CD4-positive, alpha-beta T cell treated with Interleukin-21 for 1 hour (primary cell): Measurements from ENCODE around the gene TRIM46.
"Not testable (repeated sequence)": the region's sequence is repeated elsewhere in the genome, so short reads cannot be mapped to it uniquely, and the experiment has no call there.

Experiments used
- DNase-seq: peaks from one replicate; pipeline ENCODE4 v3.0.0-alpha.2; 2020

TRIM46 gene

DNA sequence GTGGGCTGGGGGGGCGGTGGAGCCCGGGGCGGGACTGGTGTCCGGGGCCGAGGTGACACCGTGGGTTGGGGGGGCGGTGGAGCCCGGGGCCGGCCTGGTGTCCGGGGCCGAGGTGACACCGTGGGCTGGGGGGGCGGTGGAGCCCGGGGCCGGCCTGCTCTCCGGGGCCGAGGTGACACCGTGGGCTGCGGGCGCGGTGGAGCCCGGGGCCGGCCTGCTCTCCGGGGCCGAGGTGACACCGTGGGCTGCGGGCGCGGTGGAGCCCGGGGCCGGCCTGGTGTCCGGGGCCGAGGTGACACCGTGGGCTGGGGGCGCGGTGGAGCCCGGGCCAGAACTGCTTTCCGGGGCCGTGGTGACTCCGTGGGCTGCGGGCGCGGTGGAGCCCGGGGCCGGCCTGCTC lies 16.3 kb downstream of the TRIM46 start:
- not testable (repeated sequence) for DNase-seq

DNA sequence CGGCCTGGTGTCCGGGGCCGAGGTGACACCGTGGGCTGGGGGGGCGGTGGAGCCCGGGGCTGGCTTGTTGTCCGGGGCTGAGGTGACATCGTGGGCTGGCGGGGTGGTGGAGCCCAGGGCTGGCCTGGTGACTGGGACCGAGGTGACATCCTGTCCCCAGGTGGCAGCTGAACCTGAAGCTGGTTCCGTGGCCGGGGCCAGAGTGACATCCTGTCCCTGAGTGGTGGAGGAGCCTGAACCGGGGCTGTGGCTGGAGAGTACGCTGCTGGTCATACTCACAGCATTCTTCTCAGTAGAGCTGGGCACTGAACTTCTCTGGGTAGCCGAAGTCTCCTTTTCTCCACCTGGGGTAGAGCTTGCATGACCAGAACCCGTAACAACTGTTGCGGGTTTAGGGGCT lies 18.3 kb downstream of the TRIM46 start:
- no peak for DNase-seq

DNA sequence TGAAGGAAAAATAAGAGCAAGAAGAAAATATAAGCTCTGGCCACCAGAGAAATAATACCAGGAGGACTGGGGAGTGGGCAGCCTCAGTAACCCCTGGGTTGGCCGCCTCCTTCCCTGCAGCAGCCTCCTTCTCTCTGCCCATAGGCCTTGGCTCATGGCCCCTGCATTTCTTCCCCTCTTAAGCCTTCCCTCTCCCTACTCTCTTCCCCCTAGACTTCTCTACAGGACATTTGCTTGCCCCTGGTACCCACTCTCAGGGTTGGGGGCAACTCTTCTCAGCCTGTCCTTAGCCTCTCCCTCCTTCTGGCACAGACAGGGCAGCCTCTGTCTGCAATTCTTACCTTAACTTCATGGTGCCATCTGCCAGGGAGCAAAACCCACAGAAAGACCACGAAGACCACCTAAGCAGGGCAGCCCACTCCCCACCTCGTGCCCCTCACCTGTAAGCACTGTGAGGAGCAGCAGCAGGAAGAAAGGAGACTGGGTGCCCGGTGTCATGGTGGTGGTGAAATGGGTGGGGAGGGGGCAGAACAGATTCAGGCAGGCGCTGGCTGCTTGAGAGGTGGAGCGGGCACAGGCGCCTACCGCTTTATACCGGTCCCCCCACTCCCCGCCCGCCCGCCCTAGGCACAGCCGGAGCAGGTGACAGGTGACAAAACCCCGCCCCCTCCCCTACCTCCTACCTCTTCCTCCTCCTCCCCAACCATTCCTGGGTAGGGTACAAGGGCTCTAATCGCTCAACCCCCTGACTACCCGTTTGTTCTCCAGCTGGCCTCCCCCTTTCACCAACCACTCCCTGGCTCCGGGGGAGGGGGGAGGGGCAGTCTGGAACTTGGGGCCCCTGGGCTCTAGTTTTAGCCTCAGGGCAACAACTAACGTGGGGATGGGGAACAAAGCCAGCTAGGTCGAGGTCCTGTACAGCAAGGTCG lies 19.0 kb downstream of the TRIM46 start:
- peak; percentile 75 for DNase-seq

DNA sequence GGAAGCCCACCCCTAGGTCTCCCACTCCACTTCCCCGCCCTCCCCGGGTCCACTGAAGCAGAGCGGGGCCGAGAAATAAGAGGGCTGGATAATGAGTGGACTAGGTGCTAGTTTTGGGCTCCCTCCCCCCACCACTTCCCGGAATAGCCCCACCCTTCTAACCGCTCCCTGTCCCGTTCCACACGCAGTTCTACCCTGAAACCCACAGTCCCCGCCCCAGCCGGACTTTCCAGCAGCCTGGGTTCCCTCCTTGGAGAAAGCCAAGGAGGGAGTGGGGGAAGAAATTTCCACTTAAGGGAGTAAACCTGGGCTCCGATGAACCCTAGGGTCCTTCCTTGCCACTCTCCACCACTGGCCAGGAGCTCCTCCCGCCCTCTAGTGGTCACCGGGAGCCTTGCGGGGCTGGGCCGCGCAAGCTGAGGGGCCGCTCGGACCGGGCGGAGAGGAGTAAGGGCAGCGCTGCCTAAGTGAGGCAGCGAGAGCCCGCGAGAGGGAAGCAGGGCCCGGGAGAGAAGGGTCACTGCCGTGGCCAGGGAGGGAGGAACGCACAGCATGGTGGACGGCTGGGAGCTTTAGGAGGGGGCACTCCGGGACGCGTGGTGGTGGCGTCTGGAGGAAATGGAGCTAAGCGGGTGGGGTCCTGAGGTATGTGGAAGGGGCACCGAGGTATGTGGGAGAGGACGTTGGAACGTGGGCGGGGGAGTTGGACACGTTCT lies 19.8 kb downstream of the TRIM46 start:
- peak; percentile 89 for DNase-seq

DNA sequence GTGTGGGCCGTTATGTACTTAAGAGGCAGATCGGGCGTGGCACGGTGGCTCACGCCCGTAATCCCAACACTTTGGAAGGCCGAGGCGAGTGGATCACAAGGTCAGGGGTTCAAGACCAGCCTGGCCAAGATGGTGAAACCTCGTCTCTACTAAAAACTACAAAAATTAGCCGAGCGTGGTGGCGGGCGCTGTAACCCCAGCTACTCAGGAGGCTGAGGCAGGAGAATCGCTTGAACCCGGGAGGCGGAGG lies 20.3 kb downstream of the TRIM46 start:
- DNase-seq = not testable (repeated sequence)

DNA sequence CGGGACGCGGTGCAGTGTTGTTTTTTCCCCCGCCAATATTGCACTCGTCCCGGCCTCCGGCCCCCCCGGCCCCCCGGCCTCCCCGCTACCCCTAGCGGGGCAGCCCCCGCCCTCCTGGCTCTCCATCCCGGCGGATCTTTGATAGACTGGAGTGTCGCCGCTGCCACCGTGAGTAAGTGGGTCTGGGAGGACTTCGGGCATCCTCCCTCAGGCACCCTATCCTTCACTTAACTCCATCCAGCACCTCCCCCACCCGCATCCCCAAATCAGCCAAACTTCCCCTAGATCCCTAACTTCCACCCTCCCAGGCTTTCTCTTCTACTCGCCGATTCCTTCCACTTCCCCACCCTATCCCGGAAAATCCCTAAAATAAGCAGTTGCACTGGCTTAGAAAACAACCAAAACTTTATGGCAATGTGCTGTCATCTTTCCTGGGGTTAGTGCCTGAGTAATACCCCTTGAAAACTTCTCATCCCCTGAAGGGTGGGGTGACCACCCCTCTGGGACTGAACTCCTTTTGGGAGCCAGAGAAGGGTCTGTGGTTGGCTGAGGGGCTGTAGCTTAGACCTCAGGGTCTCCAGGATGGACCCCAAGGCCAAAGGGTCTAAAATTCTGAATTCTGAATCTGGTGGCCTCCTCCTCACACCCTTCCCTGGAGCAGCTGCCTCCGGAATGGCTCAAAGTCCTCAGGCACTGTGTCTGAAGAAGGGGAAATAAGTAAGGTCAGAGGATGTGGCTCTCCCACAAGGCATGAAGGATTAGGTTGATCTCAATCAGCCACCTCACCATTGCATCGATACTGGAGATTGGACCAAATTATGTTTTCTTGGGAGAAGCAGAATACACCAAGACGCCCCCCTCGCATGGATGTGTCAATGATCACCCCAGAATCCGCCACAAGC lies 21.8 kb downstream of the TRIM46 start:
- DNase-seq = no peak

DNA sequence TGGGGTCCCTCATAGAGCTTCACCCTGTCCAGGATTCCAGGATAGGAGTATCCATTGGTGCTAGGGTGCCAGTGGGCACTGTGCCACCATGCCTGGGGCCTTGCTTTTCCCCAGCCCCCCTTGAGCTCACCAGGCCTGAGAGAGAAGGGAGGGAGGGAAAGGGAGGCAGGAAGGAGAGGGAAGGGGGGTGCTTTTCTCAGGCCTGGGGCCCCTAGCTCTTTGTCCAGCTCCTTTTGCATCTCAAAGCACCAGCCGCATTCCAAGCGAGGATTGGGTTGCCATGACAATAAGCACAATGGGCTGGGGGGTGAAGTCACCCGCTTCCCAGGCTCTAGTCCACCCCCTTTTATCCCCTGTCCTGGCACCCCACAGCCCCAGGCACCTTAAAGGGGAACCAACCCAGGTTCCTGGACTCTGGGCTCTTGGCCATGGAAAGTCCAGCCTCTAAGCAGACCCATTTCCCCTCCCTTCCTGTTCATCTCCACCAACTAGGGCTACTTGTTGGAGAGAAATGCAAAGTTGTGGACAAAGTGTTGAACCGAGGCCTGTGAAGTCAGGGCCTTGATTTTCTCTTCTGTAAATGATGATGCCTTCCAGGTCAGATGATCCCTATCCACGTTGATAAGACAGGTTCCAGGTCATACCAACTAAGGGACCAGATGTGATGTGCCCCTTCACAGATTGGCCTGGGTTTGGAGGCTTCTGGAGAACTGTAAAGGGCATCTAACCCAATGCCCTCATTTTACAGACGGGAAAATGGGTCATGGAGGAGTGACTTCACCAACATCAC lies 22.6 kb downstream of the TRIM46 start:
- no peak for DNase-seq

DNA sequence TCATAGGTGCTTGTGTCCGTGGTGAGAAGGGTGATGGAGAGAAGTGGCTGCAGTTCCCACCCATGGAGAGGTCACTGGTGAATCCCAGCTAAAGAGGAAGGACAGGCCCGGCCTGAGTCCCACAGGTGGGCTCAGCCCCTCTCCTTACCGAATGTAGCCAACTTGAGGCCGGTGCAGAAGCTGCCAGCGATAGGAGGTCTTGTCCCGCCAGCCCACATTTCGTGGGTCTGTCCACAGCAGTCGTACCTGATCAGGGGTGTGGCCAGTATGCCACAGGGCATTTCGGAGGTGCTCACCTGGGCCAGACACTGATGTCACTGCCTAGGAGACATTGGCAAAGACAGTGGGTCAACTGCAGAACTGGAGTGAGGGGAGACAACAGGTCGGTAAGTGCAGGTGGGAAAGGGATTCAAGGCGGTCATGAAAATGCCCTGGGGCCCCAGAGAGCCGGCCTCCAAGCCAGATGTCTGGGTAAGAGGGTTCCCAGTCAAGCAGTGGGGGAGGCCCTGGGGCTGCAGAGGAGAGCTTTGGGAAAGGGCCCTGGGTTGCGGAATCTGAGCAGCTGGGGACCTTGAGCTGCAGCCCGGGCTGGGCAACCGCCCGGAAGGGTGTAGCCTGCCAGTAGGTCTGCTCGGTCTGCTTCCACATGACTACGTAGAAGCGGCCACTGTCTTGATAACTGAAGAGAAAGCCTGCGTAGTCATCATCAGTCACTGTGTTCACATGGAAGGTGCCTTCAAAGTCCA lies 23.4 kb downstream of the TRIM46 start:
- no peak for DNase-seq

DNA sequence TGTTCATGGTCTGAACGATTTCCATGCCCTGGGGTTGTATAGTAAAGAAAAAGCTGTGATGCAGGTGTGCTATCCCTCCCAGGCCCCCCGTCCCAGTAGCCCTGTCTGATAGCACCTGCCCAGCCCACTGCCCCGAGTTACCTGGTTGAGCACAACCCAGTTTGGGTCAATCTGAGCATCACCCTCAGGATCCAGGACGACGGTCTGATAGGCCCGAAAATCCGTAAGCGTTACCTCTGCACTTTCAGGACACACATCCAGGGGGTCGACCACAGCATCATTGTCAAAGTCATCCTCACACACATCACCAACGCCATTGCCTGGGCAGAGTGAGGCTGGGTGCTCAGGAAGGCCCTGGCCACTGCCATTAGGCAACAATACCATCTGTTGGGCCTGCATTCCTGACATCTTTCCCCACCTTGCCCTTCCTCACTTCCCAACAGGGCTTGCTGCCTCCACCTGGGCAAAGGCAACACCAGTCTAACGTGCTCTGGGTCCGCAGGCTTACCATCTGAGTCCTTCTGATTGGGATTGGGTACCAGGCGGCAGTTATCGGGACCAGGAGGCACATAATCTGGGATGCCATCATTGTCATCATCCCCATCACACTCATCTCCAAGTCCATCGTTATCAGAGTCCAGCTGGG lies 24.4 kb downstream of the TRIM46 start:
- DNase-seq = no peak

DNA sequence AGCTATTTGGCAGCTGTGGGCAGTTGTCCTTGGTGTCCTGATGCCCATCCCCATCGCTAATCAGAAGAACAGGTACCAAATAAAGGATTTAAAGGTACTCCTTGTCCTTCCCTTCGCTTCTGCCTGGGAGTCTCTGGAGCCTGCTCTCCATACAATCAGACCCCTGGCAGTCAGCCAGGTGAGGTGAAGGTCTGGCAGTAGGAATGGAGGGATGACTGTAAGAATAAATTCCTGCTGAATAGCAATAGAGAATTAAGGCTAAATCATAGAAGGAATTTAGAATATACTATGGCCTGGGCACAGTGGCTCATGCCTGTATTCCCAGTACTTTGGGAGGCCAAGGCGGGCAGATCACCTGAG lies 24.9 kb downstream of the TRIM46 start:
- DNase-seq = no peak

DNA sequence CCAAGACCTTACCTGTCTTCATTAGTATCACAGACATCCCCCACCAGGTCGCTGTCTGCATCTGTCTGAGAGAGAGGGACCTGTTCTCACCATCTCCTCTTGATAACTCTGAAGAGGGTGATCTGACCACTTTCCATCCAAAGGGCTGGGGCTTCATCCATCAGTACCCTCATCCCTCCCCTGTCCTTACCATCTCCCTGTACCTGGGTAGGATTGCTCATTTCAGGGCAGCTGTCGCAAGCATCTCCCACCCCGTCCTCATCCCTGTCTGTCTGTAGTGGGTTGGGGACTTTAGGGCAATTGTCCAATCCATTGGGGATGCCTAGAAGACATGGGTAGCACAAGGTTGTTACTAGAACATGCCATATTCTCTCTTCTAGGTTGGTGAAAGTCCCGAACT lies 26.1 kb downstream of the TRIM46 start:
- no peak for DNase-seq

DNA sequence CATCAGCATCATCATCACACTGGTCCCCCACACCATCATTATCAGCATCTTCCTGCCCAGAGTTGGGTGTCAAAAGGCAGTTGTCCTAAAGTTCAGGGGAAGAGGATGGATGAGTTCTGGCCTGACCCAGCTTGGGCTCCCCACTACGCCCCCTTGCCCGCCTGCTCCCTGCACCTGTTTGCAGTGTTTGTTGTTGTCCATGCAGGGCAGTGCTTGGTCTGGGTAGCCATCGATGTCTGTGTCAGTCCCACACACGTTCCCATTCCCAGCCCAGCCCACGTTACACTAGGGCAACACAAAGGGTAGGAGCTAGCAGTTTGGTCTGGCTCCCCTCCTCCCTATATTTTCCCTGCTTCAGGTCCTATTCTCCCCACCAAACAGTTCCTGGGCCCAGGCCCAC lies 27.3 kb downstream of the TRIM46 start:
- no peak for DNase-seq

DNA sequence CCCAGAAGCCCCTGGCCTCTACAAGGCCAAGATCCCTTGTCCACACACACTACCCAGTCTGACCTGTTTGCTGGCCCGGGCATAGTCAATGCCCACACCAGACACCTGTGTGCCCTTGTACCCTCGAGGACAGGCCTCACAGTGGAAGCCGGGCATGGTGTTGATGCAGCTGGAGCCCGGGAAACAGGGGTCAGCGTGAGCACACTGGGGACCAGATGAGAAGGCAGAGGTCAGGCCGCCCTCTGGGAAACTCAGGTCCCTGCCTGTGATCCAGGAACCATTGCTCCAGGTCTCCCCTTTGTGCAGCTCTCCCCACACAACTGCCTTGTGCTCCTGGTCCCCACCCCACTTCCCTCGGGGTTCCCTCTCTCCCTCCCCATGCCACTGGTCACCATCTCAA lies 28.5 kb downstream of the TRIM46 start:
- no peak for DNase-seq

DNA sequence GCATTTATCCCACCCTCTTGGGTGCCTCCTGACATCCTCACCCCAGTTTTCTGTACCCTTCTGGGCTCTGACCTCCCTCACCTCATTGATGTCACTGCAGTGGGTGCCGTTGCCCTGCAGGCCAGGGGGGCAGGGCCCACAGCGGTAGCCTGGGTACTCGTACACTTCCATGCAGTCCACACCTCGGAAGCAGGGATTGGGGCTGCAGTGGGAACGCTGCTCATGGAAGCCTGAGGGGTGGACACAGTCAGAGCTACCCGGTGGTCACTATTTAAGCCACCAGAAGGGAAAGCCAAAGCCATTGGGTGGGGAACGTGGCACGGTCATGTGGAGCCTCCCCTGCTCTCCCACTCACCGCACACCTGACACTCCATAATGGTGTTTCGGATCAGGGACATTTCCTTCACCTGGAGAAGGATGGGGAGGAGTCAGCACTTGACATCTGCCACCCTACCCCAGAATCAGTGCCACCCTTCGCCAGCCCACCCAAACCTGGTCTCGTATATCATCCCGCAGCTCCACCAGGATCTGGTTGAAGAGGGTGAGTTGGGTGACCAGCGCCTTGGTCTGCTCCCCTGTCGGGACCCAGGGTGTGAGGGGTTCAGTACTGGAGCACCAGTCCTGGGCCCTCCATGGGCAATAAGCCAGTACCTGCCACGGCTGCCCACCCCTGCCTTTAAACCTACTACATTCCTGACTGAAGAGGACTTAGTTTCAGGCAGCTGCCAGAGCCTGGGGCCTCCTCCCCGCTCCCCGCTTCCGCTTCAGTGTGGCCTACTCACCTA lies 29.3 kb downstream of the TRIM46 start:
- DNase-seq = no peak

DNA sequence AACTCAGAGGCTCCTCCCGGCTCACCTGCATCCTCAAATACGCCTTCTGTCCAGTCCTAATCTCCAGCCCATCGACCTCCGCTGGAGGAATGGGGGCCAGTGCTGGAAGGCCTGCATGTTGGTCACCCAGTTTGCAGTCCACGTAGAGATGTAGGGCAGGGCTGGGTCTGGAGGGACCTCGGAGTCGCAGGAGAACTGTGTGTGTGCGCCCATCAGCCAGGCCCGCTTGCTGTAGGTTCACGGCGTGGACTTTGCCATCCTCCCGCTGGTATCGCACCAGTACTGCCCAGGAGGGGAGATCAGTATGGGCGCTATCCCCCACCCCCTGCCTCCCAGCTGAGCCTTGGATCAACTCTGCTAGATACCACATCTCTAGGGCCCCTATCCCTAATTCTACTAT lies 31.4 kb downstream of the TRIM46 start:
- DNase-seq = no peak

DNA sequence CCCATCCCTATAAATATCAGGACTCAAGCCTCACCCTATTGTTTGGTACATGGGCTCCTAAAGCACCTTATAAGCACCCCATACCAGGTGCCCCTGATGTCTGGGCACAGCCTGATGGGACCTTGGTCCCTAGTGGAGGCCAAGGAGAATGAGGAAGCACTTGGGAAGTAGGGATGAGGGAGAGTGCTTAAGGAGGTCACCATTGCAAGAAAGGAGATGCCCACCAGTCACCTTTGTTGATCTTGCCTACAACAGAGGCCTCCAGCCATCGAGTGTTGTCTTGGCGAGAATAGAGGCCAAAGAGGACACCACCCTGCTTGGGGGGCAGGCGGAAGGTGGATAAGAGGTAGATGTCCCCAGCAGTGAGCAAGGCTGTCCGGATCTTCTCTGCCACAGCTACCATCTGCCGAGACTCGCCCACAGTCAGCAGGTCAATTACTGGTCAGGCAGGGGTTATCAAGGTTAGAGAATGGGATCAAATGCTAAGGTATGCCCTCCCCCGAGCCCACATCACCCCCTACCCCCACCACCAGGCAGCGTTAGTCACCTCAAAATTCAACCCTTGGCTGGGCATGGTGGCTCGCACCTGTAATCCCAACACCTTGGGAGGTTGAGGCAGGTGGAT lies 32.4 kb downstream of the TRIM46 start:
- DNase-seq = no peak

DNA sequence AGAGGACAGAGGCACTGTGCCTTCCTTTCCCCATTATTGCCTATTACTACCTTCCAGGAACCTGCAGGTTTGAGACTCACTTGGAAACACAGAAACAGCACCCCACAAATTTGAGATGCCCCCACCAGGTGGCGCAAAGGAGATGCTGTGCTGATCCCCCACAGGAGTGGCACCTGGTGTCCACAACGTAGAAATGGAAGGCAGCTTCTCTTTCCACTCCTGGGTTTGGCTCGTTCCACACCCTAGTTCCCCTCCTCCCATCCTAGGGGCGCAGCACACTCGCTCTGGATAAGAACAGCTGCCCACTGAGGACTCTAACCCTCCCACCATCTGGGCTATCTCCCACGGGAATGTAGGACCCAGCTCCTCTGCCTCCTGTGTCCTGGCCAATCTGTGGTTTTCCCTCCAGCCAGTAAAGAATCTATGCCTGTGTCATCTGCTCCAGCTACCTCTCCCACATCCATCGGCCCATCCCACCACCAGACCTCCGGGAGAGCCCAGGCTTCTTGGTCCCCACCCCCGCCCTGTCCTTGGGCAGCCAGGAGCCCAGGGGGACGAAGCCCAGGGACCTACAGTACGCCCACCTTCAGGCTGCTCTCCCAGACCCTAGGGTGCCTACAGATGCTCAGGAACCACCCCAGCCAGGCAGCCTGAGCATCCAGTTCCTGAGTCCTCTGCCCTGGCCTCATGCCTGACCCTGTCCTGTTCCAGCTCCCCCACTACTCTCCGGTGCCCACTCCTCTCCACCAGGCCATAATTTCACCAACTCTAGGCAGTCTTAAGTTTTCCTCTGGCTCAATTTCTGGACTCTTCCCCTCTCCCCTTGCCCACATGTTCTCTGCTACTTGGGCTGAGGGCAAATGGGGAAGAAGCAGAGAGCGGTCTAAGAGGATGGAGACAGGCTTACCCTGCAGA lies 33.5 kb downstream of the TRIM46 start:
- peak; percentile 93 for DNase-seq

DNA sequence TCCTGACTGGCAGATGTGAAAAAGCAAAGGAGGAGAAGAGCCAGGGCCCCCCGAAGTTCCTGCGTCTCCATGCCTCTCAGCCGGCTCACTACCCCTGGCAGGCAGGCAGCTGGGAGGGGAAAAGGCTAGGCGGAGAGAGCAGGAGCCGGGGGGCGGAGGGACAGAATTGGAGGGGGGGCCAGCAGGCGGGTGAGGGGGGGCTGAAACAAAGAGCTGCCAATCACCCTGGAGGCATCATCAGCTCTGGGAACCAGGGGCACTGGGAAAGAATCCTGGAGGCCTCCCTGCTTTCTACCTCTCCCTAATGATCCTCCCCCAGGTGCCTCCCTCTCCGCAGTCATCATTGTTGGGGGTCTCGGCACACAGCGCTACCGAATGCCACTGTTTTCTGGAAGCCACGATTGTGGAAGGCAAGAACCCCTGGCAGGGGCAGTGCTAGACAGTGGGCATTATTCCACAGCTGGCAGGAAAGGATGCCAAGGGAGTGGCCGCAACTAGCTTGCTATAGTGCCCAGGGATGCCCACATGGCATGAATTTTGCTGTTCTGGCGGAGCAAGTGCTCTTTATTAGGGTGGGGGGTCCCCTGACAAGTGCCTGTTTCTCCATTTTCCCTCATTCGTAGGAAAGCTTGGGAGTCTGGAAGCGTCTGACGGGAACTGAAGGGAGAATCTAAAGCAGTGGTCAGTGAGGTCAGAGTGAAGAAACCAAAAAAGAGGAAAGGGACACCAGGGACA lies 34.3 kb downstream of the TRIM46 start, which contains the start of gene THBS3:
TSS of gene THBS3 (minus strand) at position 92 of the 735 bp plus-strand sequence. CDS start at position 71, 21 bp downstream.
- no peak for DNase-seq
